ENCODE data around the gene IQCN. TPM values are rescaled to one million over a fixed set of nuclear protein-coding genes. Genes with fewer than 3 reads are reported as not detected.

IQCN gene
- total and polyA plus RNA-seq, 2 donors = 0.57 to 5.0 TPM

DNA sequence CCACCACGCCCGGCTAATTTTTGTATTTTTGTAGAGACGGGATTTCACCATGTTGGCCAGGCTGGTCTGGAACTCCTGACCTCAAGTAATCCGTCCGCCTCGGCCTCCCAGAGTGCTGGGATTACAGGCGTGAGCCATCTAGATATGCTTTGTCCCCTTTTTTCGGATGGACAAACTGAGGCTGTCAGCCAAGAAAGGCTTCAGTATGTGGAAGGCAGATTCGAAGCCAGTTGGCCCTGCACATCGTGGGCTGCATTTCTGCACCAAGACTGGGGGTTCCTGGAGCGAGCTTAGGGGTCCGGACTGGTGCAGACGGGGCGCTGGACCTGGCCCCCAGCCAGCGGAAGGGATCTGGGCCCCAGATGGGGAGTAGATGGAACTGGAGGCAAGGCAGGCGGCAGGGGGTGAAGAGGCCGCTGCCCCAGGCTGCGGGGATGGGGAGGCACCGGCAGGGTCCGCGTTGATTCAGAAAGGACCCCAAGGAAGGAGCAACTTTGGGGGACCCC lies 16.8 kb upstream of the IQCN start:
- H3K36me3 ChIP-seq (ENCODE audit: control insufficient read depth in 2 of 2, insufficient read depth in 2 of 2, low read length in 1 of 2) = no peaks in the 10 kb centered on the region
- peak overlapping the region; percentile 77 to 91 for H3K27ac ChIP-seq (ENCODE audit: low read depth in 1 of 2, low read length in 1 of 2)
- peak overlapping the region; percentile 86 to 87 for H3K4me3 ChIP-seq (ENCODE audit: low read length in 2 of 2)
- peak in 1 of 9 donors; percentile 53 for DNase-seq (ENCODE audit: low read depth in 6 of 9, low spot score in 9 of 9)
- WGBS = 41% methylated on average over 21 of the region's 21 CpGs
- peaks cover 11 to 70% of the 10 kb centered on the region in 2 donors for H3K4me1 ChIP-seq (ENCODE audit: control insufficient read depth in 2 of 2, insufficient read depth in 2 of 2, low read length in 2 of 2)
- H3K9me3 ChIP-seq (ENCODE audit: control insufficient read depth in 2 of 2, insufficient read depth in 1 of 2, low read length in 1 of 2) = peaks cover 0 to 4% of the 10 kb centered on the region in 2 donors
- H3K27me3 ChIP-seq (ENCODE audit: control insufficient read depth in 2 of 2, insufficient read depth in 1 of 2, low read length in 1 of 2) = peaks cover 0 to 21% of the 10 kb centered on the region in 2 donors

DNA sequence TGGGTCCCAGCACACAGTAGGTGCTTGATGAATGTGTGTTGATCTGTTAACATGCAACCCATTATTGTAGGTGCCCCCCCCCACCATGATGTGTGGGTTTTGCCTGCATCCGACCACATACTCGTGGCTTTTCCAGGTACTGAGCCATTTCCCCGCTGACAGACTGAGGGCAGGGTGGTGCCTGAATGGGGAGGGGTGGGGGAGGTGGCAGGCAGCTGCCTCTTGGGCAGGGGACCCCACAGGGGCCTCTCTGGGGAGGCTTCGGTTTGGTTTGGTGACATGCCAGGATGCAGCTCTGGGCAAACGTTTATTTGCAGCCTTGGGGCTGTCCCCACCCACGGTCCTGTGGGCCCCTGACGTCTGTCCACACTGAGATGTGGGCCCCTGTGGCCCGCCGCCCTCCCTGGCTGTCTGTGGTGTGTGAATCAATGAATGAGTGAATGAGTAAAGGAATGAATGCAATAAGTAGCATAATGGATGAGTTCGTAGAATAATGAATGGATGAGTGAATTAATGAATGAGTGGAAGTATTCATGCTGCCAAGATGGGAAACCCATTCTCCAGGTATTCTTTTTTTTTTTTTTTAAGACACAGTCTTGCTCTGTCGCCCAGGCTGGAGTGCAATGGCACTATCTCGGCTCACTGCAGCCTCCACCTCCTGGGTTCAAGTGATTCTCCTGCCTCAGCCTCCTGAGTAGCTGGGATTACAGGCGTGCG lies 16.2 kb upstream of the IQCN start:
- peak in 3 of 9 donors; percentile 57 to 79 (median 65) for DNase-seq (ENCODE audit: low read depth in 6 of 9, low spot score in 9 of 9)
- WGBS = 31% methylated on average over 14 of the region's 14 CpGs
- Histone ChIP-seq H3K36me3 (ENCODE audit: control insufficient read depth in 2 of 2, insufficient read depth in 2 of 2, low read length in 1 of 2) (no peaks in the 10 kb centered on the region), H3K9me3 (ENCODE audit: control insufficient read depth in 2 of 2, insufficient read depth in 1 of 2, low read length in 1 of 2) (peaks cover 0 to 4% of the 10 kb centered on the region in 2 donors), H3K4me1 (ENCODE audit: control insufficient read depth in 2 of 2, insufficient read depth in 2 of 2, low read length in 2 of 2) (peaks cover 11 to 73% of the 10 kb centered on the region in 2 donors), H3K4me3 (ENCODE audit: low read length in 2 of 2) (no peak overlapping the region), H3K27me3 (ENCODE audit: control insufficient read depth in 2 of 2, insufficient read depth in 1 of 2, low read length in 1 of 2) (peaks cover 0 to 21% of the 10 kb centered on the region in 2 donors), H3K27ac (ENCODE audit: low read depth in 1 of 2, low read length in 1 of 2) (peak overlapping the region; percentile 44 to 71)

GRCh38 chr19:18289471-18290301 lies 15.4 kb upstream of the IQCN start:
- no peak overlapping the region for H3K4me3 ChIP-seq (ENCODE audit: low read length in 2 of 2)
- DNase-seq (ENCODE audit: low read depth in 6 of 9, low spot score in 9 of 9) = no peak
- H3K27me3 ChIP-seq (ENCODE audit: control insufficient read depth in 2 of 2, insufficient read depth in 1 of 2, low read length in 1 of 2) = peaks cover 0 to 21% of the 10 kb centered on the region in 2 donors
- no peaks in the 10 kb centered on the region for H3K36me3 ChIP-seq (ENCODE audit: control insufficient read depth in 2 of 2, insufficient read depth in 2 of 2, low read length in 1 of 2)
- H3K9me3 ChIP-seq (ENCODE audit: control insufficient read depth in 2 of 2, insufficient read depth in 1 of 2, low read length in 1 of 2) = peaks cover 0 to 4% of the 10 kb centered on the region in 2 donors
- 54% methylated on average over 12 of the region's 12 CpGs for WGBS
- H3K4me1 ChIP-seq (ENCODE audit: control insufficient read depth in 2 of 2, insufficient read depth in 2 of 2, low read length in 2 of 2) = peaks cover 11 to 73% of the 10 kb centered on the region in 2 donors
- H3K27ac ChIP-seq (ENCODE audit: low read depth in 1 of 2, low read length in 1 of 2) = peak overlapping the region; percentile 44 to 71

DNA sequence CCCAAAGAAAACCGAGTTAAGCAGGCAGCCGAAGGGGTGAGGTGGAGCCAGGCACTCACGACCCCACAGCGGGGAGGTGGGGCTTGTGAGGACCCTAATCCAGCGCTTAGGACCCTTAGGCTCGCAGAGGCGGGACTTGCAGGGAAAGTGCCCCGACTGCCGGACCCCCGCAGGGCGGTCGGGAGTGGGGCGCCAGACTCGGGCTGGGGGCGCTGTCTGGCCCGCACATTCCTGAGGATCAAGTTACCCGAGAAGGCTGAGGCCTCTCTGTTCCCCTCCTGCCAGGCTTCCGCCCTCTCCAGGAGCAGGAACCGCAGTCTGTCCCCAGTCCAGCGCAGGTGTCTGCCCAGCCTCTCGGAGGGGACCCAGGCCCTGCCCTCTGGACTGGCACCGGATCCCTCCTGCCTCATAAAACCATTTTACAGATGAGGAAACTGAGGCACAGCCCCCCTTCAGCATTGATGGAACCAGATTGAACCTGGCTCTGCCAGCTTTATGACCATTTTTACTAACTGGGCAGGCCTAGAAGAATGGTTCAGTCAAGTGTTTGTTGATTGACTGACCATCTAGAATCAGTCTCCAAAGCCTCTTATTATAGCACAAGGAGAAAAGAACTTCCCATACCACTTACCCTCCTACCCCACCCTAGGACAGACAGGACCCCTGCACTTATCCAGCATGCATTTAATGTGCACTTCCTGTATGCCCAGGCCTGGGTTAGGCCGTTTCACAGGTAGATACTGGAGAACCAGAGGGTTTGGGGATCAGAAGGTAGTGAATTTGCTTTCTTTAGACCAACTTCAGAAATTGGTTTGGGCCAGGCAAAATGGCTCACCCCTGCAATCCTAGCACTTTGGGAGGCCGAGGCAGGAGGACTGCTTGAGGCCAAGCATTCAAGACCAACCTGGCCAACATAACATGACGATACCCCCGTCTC lies 13.9 kb upstream of the IQCN start:
- Histone ChIP-seq H3K4me1 (ENCODE audit: control insufficient read depth in 2 of 2, insufficient read depth in 2 of 2, low read length in 2 of 2) (peaks cover 11 to 65% of the 10 kb centered on the region in 2 donors), H3K36me3 (ENCODE audit: control insufficient read depth in 2 of 2, insufficient read depth in 2 of 2, low read length in 1 of 2) (no peaks in the 10 kb centered on the region), H3K9me3 (ENCODE audit: control insufficient read depth in 2 of 2, insufficient read depth in 1 of 2, low read length in 1 of 2) (peaks cover 0 to 4% of the 10 kb centered on the region in 2 donors), H3K27me3 (ENCODE audit: control insufficient read depth in 2 of 2, insufficient read depth in 1 of 2, low read length in 1 of 2) (peaks cover 0 to 13% of the 10 kb centered on the region in 2 donors), H3K4me3 (ENCODE audit: low read length in 2 of 2) (no peak overlapping the region), H3K27ac (ENCODE audit: low read depth in 1 of 2, low read length in 1 of 2) (no peak overlapping the region)
- WGBS = 83% methylated on average over 26 of the region's 26 CpGs
- no peak for DNase-seq (ENCODE audit: low read depth in 6 of 9, low spot score in 9 of 9)

DNA sequence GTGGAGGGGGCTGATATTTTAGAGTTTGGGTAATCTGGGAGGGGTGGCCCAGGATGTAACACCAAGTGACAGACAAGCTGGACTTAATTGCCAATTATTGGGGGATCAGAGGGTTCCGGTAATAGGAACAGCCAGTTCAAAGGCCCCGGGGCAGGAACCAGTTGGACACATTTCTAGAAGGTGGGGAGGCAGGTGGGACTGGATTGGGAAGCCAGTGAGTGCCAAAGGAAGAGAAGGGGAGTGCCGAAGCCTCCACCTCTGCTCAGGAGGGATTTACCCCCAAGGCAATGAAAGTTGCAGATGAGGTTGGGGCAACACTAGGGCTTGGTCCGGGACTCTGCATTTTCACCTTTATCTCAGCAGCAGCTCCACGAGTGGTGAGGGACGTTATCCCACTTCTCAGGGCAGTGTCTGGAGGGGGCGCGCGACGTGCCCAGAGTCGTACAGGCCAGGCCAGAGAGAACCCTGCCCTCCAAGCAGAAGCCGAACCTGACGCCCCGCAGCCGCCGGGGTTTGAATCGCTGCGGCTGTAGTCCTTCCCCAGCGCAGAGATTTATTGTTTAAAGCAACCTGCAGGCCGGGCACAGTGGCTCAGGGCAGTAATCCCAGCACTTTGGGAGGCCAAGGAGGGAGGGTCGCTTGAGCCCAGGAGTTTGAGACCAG lies 12.9 kb upstream of the IQCN start:
- WGBS = 97% methylated on average over 21 of the region's 21 CpGs
- Histone ChIP-seq H3K36me3 (ENCODE audit: control insufficient read depth in 2 of 2, insufficient read depth in 2 of 2, low read length in 1 of 2) (no peaks in the 10 kb centered on the region), H3K27ac (ENCODE audit: low read depth in 1 of 2, low read length in 1 of 2) (peak overlapping the region in 1 of 2 donors; percentile 27), H3K4me1 (ENCODE audit: control insufficient read depth in 2 of 2, insufficient read depth in 2 of 2, low read length in 2 of 2) (peaks cover 13 to 65% of the 10 kb centered on the region in 2 donors), H3K4me3 (ENCODE audit: low read length in 2 of 2) (no peak overlapping the region), H3K9me3 (ENCODE audit: control insufficient read depth in 2 of 2, insufficient read depth in 1 of 2, low read length in 1 of 2) (peaks cover 0 to 8% of the 10 kb centered on the region in 2 donors), H3K27me3 (ENCODE audit: control insufficient read depth in 2 of 2, insufficient read depth in 1 of 2, low read length in 1 of 2) (peaks cover 0 to 4% of the 10 kb centered on the region in 2 donors)
- DNase-seq (ENCODE audit: low read depth in 6 of 9, low spot score in 9 of 9) = no peak

DNA sequence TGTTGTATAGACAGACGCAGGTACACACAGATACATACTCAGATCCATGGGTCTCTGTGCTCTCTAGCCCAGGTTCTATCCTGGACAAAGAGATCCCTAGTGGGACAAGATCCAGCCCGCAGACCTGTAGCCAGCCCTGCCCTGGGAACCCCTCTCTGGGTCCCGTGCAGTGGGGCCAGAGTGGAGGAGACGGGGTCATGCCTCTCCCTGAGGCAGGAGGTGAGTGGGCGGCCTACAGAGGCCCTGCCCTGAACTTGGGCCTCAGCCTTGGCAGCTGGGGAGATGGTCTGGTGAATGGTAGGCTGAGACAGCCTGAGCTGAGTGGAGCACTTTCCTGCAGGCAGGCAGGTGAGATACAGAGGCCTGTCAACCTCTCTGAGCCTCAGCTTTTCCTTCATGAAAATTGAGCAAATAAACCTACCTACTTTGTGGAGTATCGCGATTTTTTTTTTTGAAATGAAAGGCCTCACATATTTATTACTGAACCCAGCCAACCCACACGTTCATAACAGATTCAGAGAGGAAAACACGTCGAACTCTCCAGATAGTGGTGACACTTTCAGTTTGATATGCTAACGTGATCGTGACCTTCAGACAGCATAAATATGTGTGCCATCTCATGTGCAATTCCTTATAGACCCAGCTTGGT lies 10.6 kb upstream of the IQCN start:
- peaks cover 6 to 46% of the 10 kb centered on the region in 2 donors for H3K4me1 ChIP-seq (ENCODE audit: control insufficient read depth in 2 of 2, insufficient read depth in 2 of 2, low read length in 2 of 2)
- H3K27me3 ChIP-seq (ENCODE audit: control insufficient read depth in 2 of 2, insufficient read depth in 1 of 2, low read length in 1 of 2) = no peaks in the 10 kb centered on the region
- 78% methylated on average over 12 of the region's 12 CpGs for WGBS
- peak overlapping the region; percentile 77 to 89 for H3K27ac ChIP-seq (ENCODE audit: low read depth in 1 of 2, low read length in 1 of 2)
- no peak overlapping the region for H3K4me3 ChIP-seq (ENCODE audit: low read length in 2 of 2)
- DNase-seq (ENCODE audit: low read depth in 6 of 9, low spot score in 9 of 9) = no peak
- H3K36me3 ChIP-seq (ENCODE audit: control insufficient read depth in 2 of 2, insufficient read depth in 2 of 2, low read length in 1 of 2) = no peaks in the 10 kb centered on the region
- peaks cover 0 to 8% of the 10 kb centered on the region in 2 donors for H3K9me3 ChIP-seq (ENCODE audit: control insufficient read depth in 2 of 2, insufficient read depth in 1 of 2, low read length in 1 of 2)

DNA sequence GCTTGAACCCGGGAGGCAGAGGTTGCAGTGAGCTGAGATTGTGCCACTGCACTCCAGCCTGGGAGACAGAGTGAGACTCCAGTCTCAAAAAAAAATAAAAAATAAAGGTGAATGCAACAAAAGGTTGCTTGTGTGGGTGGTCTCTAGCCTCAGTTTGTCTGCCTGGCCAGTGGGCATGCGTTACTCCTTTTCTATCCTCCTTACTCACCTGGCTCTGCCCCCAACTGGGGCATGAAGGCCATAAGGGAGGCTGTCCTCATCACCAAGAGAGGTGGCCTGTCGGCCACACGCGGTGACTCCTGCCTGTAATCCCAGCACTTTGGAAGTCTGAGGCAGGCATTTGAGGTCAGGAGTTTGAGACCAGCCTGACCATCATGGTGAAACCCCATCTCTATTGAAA lies 9.1 kb upstream of the IQCN start:
- no peak overlapping the region for H3K4me3 ChIP-seq (ENCODE audit: low read length in 2 of 2)
- peaks cover 9 to 45% of the 10 kb centered on the region in 2 donors for H3K4me1 ChIP-seq (ENCODE audit: control insufficient read depth in 2 of 2, insufficient read depth in 2 of 2, low read length in 2 of 2)
- no peaks in the 10 kb centered on the region for H3K27me3 ChIP-seq (ENCODE audit: control insufficient read depth in 2 of 2, insufficient read depth in 1 of 2, low read length in 1 of 2)
- DNase-seq (ENCODE audit: low read depth in 6 of 9, low spot score in 9 of 9) = no peak
- H3K9me3 ChIP-seq (ENCODE audit: control insufficient read depth in 2 of 2, insufficient read depth in 1 of 2, low read length in 1 of 2) = peaks cover 0 to 8% of the 10 kb centered on the region in 2 donors
- peaks cover 6 to 9% of the 10 kb centered on the region in 2 donors for H3K36me3 ChIP-seq (ENCODE audit: control insufficient read depth in 2 of 2, insufficient read depth in 2 of 2, low read length in 1 of 2)
- WGBS = 97% methylated on average over 5 of the region's 5 CpGs
- H3K27ac ChIP-seq (ENCODE audit: low read depth in 1 of 2, low read length in 1 of 2) = no peak overlapping the region

DNA sequence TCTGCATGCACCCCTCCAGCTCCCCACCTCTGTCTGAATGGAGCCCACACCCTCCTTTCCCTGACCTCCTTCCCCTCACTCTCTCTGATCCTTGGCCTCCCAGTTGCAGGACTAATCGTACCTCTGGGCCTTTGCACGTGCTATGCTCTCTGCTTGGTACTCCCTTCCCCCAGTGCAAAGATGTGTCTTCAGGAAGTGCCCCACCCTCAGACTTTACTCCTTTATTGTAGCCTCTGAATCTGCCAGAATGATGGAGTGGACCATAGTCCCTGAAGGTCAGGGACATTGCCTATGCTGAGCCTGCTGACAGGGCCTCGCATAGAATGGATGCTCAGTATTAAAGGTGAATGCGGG lies 8.5 kb upstream of the IQCN start:
- DNase-seq (ENCODE audit: low read depth in 6 of 9, low spot score in 9 of 9) = peak in 2 of 9 donors; percentile 14 to 38
- peaks cover 9 to 45% of the 10 kb centered on the region in 2 donors for H3K4me1 ChIP-seq (ENCODE audit: control insufficient read depth in 2 of 2, insufficient read depth in 2 of 2, low read length in 2 of 2)
- H3K36me3 ChIP-seq (ENCODE audit: control insufficient read depth in 2 of 2, insufficient read depth in 2 of 2, low read length in 1 of 2) = peaks cover 12 to 15% of the 10 kb centered on the region in 2 donors
- 84% methylated on average over 4 of the region's 4 CpGs for WGBS
- peaks cover 0 to 8% of the 10 kb centered on the region in 2 donors for H3K9me3 ChIP-seq (ENCODE audit: control insufficient read depth in 2 of 2, insufficient read depth in 1 of 2, low read length in 1 of 2)
- H3K4me3 ChIP-seq (ENCODE audit: low read length in 2 of 2) = peak overlapping the region in 1 of 2 donors; percentile 62
- H3K27me3 ChIP-seq (ENCODE audit: control insufficient read depth in 2 of 2, insufficient read depth in 1 of 2, low read length in 1 of 2) = no peaks in the 10 kb centered on the region
- peak overlapping the region; percentile 97 to 99 for H3K27ac ChIP-seq (ENCODE audit: low read depth in 1 of 2, low read length in 1 of 2)

Data from thymus (tissue), 11 donors.